Measurements from ENCODE around the gene NTMT1. TPM values are rescaled to one million over a fixed set of nuclear protein-coding genes. Genes with fewer than 3 reads are reported as not detected.

Gene NTMT1
- polyA plus RNA-seq, 3 donors, result 16.0 to 43.9 (median 28.2) TPM

DNA sequence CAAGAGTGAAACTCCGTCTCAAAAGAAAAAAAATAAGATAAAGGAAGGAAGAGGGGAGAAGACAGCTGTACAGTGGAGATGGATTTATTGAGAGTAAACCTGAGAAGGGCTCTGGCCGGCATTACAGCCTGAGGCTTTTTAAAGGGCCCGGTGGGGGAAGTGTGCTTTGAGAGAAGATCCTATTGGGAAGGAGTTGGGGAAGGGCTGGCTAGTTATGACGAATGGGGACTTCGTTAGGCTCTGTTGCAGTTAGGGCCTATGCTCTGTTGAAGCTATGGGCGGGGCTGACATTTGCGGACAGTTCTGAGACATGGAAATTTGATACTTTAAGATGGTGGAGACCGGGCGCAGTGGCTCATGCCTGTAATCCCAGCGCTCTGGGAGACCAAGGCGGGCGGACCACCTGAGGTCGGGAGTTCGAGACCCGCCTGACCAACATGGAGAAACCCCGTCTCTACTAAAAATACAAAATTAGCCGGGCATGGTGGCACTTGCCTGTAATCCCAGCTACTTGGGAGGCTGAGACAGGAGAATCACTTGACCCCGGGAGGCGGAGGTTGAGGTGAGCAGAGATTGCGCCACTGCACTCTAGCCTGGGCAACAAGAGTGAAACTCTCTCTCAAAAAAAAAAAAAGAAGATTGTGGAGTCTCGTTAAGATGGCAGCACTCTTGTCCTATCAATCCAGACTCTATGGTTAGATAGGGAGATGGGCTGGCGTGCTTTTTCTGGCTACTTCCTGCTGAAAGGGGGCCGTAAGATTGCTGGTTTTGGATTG lies 38.3 kb upstream of the NTMT1 start:
- Histone ChIP-seq H3K4me1 (ENCODE audit: control insufficient read depth in 1 of 2, insufficient read depth in 2 of 2, low read length in 2 of 2) (peaks cover 16 to 17% of the 10 kb centered on the region in 2 donors), H3K9me3 (replicated peaks in 1 of 2; ENCODE audit: control insufficient read depth in 1 of 2, insufficient read depth in 1 of 2, low read length in 2 of 2) (no peaks in the 10 kb centered on the region), H2AFZ (ENCODE audit: insufficient read depth, low read depth, low read length, poor library complexity, severe bottlenecking) (no peak overlapping the region), H3K4me3 (replicated peaks in 1 of 3; ENCODE audit: low read depth in 2 of 3, low read length in 3 of 3) (no peak overlapping the region), H3K27me3 (ENCODE audit: control insufficient read depth in 2 of 2, insufficient read depth in 2 of 2, low read length in 2 of 2) (no peaks in the 10 kb centered on the region), H3K27ac (ENCODE audit: low read depth in 1 of 2, low read length in 2 of 2) (no peak overlapping the region), H3K79me2 (ENCODE audit: insufficient read depth, low read length) (no peaks in the 10 kb centered on the region), H3K4me2 (replicated peaks; ENCODE audit: extremely low read depth, low read length, poor library complexity, severe bottlenecking) (no peak overlapping the region), H4K20me1 (ENCODE audit: insufficient read depth, low read length) (no peaks in the 10 kb centered on the region), H3K9ac (ENCODE audit: insufficient read depth, low read length, poor library complexity, severe bottlenecking) (no peak overlapping the region), H3K36me3 (replicated peaks in 1 of 2; ENCODE audit: control insufficient read depth in 1 of 2, insufficient read depth in 2 of 2, low read length in 2 of 2) (no peaks in the 10 kb centered on the region)
- H3K36me3 Mint-ChIP-seq, result no peaks in the 10 kb centered on the region
- peaks cover 17% of the 10 kb centered on the region for H3K4me1 Mint-ChIP-seq
- peaks cover 0 to 2% (median 0%) of the 10 kb centered on the region in 7 donors for H3K9me3 Mint-ChIP-seq
- no peak overlapping the region for H3K4me3 Mint-ChIP-seq
- WGBS (ENCODE audit: insufficient coverage), result 70% methylated on average over 15 of the region's 23 CpGs
- H3K27me3 Mint-ChIP-seq (ENCODE audit: low read depth in 3 of 3), result peaks cover 3 to 5% (median 4%) of the 10 kb centered on the region in 3 donors
- DNase-seq, result no peak
- intact Hi-C loops (cut with micrococcal nuclease), result no loop called here
- H3K27ac Mint-ChIP-seq, result peak overlapping the region in 2 of 7 donors; percentile 27 to 50
- TF ChIP-seq, protein P1, sequence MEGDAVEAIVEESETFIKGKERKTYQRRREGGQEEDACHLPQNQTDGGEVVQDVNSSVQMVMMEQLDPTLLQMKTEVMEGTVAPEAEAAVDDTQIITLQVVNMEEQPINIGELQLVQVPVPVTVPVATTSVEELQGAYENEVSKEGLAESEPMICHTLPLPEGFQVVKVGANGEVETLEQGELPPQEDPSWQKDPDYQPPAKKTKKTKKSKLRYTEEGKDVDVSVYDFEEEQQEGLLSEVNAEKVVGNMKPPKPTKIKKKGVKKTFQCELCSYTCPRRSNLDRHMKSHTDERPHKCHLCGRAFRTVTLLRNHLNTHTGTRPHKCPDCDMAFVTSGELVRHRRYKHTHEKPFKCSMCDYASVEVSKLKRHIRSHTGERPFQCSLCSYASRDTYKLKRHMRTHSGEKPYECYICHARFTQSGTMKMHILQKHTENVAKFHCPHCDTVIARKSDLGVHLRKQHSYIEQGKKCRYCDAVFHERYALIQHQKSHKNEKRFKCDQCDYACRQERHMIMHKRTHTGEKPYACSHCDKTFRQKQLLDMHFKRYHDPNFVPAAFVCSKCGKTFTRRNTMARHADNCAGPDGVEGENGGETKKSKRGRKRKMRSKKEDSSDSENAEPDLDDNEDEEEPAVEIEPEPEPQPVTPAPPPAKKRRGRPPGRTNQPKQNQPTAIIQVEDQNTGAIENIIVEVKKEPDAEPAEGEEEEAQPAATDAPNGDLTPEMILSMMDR (IDR thresholded peaks at IDR 0.05), result no peak

DNA sequence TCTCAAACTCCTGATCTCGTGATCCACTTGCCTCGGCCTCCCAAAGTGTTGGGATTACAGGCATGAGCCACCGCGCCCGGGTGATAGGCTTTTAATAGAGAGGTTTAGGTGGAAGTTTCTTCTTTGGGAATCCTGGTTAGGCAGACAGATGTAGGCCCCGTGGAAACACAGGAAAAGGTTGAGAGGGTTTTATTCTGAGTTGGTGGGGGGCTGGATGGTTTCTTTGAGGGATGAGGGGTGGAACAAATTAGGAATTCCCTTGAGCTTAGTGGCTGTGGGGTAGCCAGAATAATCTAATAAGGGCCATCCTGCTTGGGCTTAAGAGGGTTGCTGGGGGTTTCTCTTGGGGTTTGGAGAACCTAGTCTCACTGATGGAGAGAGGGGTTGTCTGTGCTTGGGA lies 35.5 kb upstream of the NTMT1 start:
- Histone ChIP-seq H3K4me1 (ENCODE audit: control insufficient read depth in 1 of 2, insufficient read depth in 2 of 2, low read length in 2 of 2) (peaks cover 22 to 27% of the 10 kb centered on the region in 2 donors), H4K20me1 (ENCODE audit: insufficient read depth, low read length) (no peaks in the 10 kb centered on the region), H3K9ac (ENCODE audit: insufficient read depth, low read length, poor library complexity, severe bottlenecking) (no peak overlapping the region), H3K79me2 (ENCODE audit: insufficient read depth, low read length) (no peaks in the 10 kb centered on the region), H3K36me3 (replicated peaks in 1 of 2; ENCODE audit: control insufficient read depth in 1 of 2, insufficient read depth in 2 of 2, low read length in 2 of 2) (no peaks in the 10 kb centered on the region), H3K9me3 (replicated peaks in 1 of 2; ENCODE audit: control insufficient read depth in 1 of 2, insufficient read depth in 1 of 2, low read length in 2 of 2) (no peaks in the 10 kb centered on the region), H3K4me3 (replicated peaks in 1 of 3; ENCODE audit: low read depth in 2 of 3, low read length in 3 of 3) (no peak overlapping the region), H2AFZ (ENCODE audit: insufficient read depth, low read depth, low read length, poor library complexity, severe bottlenecking) (no peak overlapping the region), H3K27ac (ENCODE audit: low read depth in 1 of 2, low read length in 2 of 2) (no peak overlapping the region), H3K27me3 (ENCODE audit: control insufficient read depth in 2 of 2, insufficient read depth in 2 of 2, low read length in 2 of 2) (no peaks in the 10 kb centered on the region), H3K4me2 (replicated peaks; ENCODE audit: extremely low read depth, low read length, poor library complexity, severe bottlenecking) (no peak overlapping the region)
- H3K36me3 Mint-ChIP-seq, result no peaks in the 10 kb centered on the region
- TF ChIP-seq, protein P1 (IDR thresholded peaks at IDR 0.05), result no peak
- no peaks in the 10 kb centered on the region for H3K9me3 Mint-ChIP-seq
- peaks cover 6 to 17% (median 10%) of the 10 kb centered on the region in 3 donors for H3K27me3 Mint-ChIP-seq (ENCODE audit: low read depth in 3 of 3)
- H3K4me3 Mint-ChIP-seq, result no peak overlapping the region
- WGBS (ENCODE audit: insufficient coverage), result 90% methylated on average over 6 of the region's 6 CpGs
- intact Hi-C loops (cut with micrococcal nuclease), result no loop called here
- H3K4me1 Mint-ChIP-seq, result peaks cover 28% of the 10 kb centered on the region
- H3K27ac Mint-ChIP-seq, result peak overlapping the region in 1 of 7 donors; percentile 12
- DNase-seq, result no peak
